Fibroblast of the conjunctiva (primary cell): Measurements from ENCODE around the gene CD4.

Source experiments
- DNase-seq: peaks from one replicate; pipeline ENCODE4 v3.0.0-alpha.2; 2010; ENCODE audit warnings: low read depth

Gene CD4

DNA sequence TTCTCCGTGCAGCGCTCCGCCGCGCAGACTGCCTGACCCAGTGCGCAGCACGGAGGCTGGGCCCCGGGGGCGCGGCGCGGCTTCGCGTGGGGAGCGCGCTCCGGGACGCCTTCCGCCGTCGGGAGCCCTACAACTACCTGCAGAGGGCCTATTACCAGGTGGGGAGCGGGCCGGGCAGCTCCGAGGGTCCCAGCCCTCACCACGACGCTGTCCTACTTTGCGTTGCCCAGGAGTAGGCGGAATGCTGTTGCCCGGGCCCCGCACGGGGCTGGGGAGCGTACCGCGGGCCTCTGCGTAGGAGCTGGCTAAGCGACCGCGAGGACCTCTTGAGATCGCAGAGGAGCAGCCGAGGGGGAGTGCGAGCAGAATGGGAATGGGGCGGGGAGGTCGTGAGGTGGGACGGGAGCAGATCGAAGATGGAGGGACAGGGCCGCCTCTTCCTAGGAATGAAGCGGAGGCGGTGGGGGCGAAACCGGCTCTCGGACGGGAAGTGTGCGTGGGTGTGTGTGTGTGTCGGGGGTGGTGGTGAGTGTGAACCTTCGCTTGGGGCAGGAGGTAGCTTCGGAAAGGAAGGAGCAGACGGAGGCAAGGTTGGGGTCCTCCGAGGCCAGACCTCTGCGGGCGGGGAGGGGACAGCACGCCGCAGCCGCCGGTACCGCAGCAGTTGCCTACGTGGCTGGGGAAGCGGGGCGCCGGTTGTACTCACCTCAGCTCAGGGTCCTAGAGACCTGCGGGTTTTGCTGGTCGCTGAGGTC is 39.6 kb downstream of the CD4 start:
- no peak for DNase-seq

GRCh38 chr12:6829536-6830220 is 40.4 kb downstream of the CD4 start:
- DNase-seq, result no peak

DNA sequence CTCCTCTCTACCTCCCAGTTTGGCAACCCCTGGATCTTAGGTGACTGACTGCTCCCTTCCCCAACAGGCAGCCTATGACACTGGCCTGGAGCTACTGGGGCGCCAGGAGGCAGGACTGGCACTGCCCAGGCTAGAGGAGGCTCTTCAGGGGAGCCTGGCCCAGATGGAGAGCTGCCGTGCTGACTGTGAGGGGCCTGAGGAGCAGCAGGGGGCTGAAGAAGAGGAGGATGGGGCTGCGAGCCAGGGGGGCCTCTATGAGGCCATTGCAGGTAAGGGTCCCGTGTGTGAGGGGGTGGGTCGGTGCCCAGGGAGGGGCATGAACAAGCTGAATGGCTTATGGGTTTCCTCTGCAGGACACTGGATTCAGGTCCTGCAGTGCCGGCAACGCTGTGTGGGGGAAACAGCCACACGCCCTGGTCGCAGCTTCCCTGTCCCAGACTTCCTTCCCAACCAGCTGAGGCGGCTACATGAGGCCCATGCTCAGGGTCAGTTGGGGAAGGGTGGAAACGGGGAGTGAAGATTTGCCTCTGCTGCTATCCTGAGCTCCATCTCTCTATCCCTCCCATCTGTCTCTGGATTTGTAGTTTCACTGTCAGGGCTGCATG is 41.1 kb downstream of the CD4 start:
- no peak for DNase-seq

- no peak for DNase-seq
Measured at GRCh38 chr12:6830999-6831398, 41.7 kb downstream of the CD4 start.

- DNase-seq, result no peak
Measured at GRCh38 chr12:6831450-6831995, 42.2 kb downstream of the CD4 start.

GRCh38 chr12:6832125-6832524 is 42.8 kb downstream of the CD4 start:
- DNase-seq, result no peak

DNA sequence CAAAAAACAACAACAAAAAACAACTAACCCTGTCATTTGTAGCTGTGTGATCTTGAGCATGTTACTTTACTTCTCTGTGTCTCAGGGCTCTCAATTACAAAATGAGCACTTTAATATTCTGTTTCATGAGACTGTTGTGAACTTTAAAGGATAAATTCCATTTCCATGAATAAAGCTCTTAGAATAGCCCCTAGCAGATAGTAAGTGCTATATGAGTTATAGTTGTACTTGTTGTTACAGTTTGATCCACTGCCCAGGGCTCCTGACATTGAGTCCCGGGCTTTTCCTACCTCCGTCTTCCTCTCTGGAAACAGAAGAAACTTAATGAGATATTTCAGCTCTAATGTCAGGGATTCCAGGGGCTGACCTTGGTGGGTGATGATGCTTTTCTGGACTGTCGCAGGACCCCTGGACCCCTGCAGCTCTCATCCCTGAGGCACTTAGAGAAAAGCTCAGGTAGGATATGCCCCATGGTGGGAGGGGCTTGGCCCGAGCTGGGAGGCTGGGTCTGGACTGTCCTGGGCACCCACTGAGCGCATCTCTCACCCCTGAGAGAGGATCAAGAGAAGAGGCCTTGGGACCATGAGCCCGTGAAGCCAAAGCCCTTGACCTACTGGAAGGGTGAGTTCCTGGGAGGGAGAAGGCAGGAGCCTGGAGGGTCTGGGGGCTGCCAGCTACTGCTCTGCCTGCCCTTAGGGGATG is 44.0 kb downstream of the CD4 start:
- DNase-seq, result no peak

DNA sequence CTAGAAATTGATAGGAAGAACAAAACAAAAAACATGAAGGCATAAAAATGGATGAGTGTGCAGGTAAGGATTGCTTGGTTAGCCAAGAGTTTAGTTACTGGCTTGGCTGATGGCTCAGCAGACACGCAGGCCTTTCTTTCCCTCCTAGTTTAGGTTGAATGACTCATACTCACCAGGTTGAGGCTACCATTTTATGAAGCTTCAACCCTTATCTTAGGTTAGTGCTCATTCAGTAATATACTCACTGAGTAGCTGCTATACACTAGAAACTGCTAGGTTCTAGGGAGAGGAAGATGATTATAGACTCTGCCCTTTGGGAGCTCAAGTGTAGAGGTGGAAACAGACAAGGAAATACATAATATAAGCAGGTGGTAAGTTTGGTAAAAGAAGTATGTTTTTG is 44.9 kb downstream of the CD4 start:
- no peak for DNase-seq

DNA sequence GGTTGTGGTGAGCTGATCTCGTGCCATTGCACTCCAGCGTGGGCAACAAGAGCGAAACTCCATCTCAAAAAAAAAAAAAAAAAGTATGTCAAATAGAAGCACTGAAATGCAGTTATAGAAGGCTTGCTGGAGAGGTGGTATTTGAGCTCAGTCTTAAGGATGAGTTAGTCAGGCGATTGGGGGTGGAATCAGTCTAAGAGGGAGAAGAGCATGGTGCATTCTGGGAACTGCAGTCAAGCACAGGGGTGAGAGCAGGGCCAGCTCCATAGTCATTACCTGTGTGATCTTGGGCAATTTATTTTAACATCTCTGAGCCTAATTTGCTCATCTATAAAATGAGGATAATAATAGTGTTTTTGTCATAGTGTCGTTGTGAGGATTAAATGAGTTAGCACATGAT is 45.5 kb downstream of the CD4 start:
- no peak for DNase-seq

GRCh38 chr12:6836851-6837250 is 47.5 kb downstream of the CD4 start:
- no peak for DNase-seq

- DNase-seq, result no peak
Measured at GRCh38 chr12:6837370-6838060, 48.2 kb downstream of the CD4 start.

DNA sequence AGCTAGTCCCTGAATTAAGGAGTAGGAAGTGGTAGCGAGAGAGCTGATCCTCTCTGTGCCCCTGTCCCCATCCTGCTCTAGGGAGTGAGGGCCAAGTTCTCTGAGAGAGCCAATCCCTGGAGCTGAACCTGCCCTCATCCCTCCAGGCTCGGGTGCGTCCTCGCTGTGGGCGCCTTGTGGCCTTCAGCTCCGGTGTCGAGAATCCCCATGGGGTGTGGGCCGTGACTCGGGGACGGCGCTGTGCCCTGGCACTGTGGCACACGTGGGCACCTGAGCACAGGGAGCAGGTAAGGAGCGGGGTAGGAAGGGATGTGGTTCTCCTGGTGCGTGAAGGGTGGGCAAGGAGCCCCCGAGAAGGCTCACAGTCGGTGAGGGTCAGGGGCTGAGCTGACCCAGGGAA is 49.5 kb downstream of the CD4 start:
- DNase-seq, result no peak

- no peak for DNase-seq
Measured at GRCh38 chr12:6839482-6840201, 50.3 kb downstream of the CD4 start.

GRCh38 chr12:6840330-6840729 is 51.0 kb downstream of the CD4 start:
- no peak for DNase-seq

DNA sequence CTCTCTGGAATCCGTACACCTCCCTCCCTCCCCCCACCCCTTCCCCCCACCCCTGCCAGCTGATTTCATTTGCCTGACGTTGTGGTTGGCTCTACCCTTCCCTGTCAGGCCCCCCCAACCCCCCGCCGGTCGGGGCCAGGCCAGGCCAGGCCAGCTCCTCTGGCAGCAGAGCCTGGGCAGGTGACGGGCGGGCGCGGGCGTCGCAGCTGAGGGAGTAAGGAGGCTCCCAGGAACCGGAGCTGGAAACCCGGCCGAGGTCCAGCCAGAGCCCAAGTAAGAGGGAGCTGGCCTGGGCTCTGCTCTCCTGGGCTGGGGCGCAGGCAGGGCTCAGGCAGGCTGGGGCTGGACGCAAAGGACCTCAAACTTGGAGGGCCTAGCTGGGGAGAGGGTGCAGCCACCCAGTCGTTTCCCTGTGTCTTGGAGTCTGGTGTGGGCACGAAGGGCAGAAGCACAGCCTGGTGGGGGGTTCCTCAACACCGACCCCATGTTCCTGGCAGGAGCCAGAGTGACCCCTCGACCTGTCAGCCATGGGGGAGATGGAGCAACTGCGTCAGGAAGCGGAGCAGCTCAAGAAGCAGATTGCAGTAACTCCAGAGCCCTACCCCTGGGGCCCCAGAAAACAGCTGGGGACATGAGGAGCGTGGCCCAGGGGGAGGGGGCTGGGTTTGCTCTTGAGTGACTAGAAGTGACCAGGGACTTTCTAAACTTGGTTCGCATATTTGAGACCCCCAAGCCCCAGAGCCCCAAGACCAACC is 51.6 kb downstream of the CD4 start, which contains the start of gene GNB3:
GNB3 (plus strand) TSS at position 165 of the 755 bp plus-strand sequence; CDS start at position 528, 363 bp downstream.
- no peak for DNase-seq

- DNase-seq, result no peak
Measured at GRCh38 chr12:6842075-6842474, 52.7 kb downstream of the CD4 start.

- no peak for DNase-seq
Measured at GRCh38 chr12:6843118-6843902, 54.0 kb downstream of the CD4 start.

- no peak for DNase-seq
Measured at GRCh38 chr12:6845395-6845794, 56.1 kb downstream of the CD4 start.

DNA sequence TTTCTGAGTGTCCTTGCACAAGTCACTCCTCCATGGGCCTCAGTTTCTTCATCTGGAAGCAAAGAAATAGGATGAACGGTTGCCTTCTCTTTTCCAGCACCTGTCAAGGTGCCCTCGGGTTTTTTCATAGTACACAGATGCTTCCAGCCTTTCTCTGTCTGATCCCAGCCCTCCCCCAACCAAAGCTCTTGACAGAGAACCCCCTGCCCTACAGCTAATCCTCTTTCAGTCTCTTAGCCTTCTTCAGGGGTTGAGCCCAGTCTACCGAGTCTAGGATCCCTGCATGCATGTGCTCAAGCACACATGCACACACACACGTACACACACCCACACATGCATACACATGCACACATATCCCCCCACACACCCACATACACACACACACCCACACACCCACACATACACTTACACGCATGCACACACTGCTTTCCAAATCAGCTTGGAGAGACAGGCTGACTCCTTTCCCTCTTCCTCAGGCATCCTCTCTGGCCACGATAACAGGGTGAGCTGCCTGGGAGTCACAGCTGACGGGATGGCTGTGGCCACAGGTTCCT is 57.1 kb downstream of the CD4 start:
- no peak for DNase-seq
